ENCODE results near the gene MTMR3.

Gene MTMR3

GRCh38 chr22:30027169-30027568 lies 144.2 kb downstream of the MTMR3 start:
- no peak overlapping the region for H3K27ac ChIP-seq (ENCODE audit: low read depth, low read length)
- no CpG with 5 or more reads among the region's 4 CpGs for WGBS (ENCODE audit: extremely low coverage, insufficient coverage, low lambda C conversion rate)
- H3K36me3 ChIP-seq (ENCODE audit: control insufficient read depth, insufficient read depth, low read length) = peaks cover 8% of the 10 kb centered on the region
- no peak for DNase-seq
- no peak overlapping the region for H2BK15ac ChIP-seq (replicated peaks; ENCODE audit: low read depth)
- H4K8ac ChIP-seq (ENCODE audit: low read depth, low read length) = no peak overlapping the region
- H3K23ac ChIP-seq (ENCODE audit: low read length) = no peak overlapping the region
- H3K79me2 ChIP-seq (ENCODE audit: control insufficient read depth, insufficient read depth, low read length) = no peaks in the 10 kb centered on the region
- H3K18ac ChIP-seq (ENCODE audit: low read length) = no peak overlapping the region
- no peaks in the 10 kb centered on the region for H3K79me1 ChIP-seq (ENCODE audit: low read length)
- no peaks in the 10 kb centered on the region for H3K27me3 ChIP-seq (ENCODE audit: insufficient read depth, low read length, poor library complexity)
- H4K5ac ChIP-seq (ENCODE audit: low read length) = no peak overlapping the region
- no peak overlapping the region for H3K9ac ChIP-seq (ENCODE audit: low read length)
- H3K4me2 ChIP-seq (ENCODE audit: low read length) = no peak overlapping the region
- no peak overlapping the region for H2AK5ac ChIP-seq (ENCODE audit: low read length)
- H3K4me1 ChIP-seq (ENCODE audit: control insufficient read depth, low read depth, low read length) = no peaks in the 10 kb centered on the region
- no peak overlapping the region for H3K4me3 ChIP-seq (ENCODE audit: low read length)
- no peak overlapping the region for H2BK120ac ChIP-seq (ENCODE audit: low read depth, low read length)
- H3K56ac ChIP-seq (ENCODE audit: low read length) = no peak overlapping the region
- no peak overlapping the region for H2BK5ac ChIP-seq (ENCODE audit: low read length)
- no peak overlapping the region for H3K4ac ChIP-seq (ENCODE audit: low read depth, low read length)

- Histone ChIP-seq H3K27me3 (ENCODE audit: insufficient read depth, low read length, poor library complexity) (no peaks in the 10 kb centered on the region), H2BK120ac (ENCODE audit: low read depth, low read length) (no peak overlapping the region), H3K27ac (ENCODE audit: low read depth, low read length) (no peak overlapping the region), H2BK15ac (replicated peaks; ENCODE audit: low read depth) (no peak overlapping the region), H3K9ac (ENCODE audit: low read length) (no peak overlapping the region), H3K79me1 (ENCODE audit: low read length) (no peaks in the 10 kb centered on the region), H3K4me1 (ENCODE audit: control insufficient read depth, low read depth, low read length) (no peaks in the 10 kb centered on the region), H3K23ac (ENCODE audit: low read length) (no peak overlapping the region), H4K5ac (ENCODE audit: low read length) (no peak overlapping the region), H3K4ac (ENCODE audit: low read depth, low read length) (no peak overlapping the region), H3K18ac (ENCODE audit: low read length) (no peak overlapping the region), H4K8ac (ENCODE audit: low read depth, low read length) (no peak overlapping the region), H3K4me2 (ENCODE audit: low read length) (no peak overlapping the region), H2AK5ac (ENCODE audit: low read length) (no peak overlapping the region), H3K79me2 (ENCODE audit: control insufficient read depth, insufficient read depth, low read length) (no peaks in the 10 kb centered on the region), H3K36me3 (ENCODE audit: control insufficient read depth, insufficient read depth, low read length) (peaks cover 6% of the 10 kb centered on the region), H3K56ac (ENCODE audit: low read length) (no peak overlapping the region), H2BK5ac (ENCODE audit: low read length) (no peak overlapping the region), H3K4me3 (ENCODE audit: low read length) (no peak overlapping the region)
- DNase-seq = no peak
- no CpG with 5 or more reads among the region's 4 CpGs for WGBS (ENCODE audit: extremely low coverage, insufficient coverage, low lambda C conversion rate)
Observed at GRCh38 chr22:30027791-30028190, 144.8 kb downstream of the MTMR3 start.

- H2BK120ac ChIP-seq (ENCODE audit: low read depth, low read length) = no peak overlapping the region
- no peak overlapping the region for H3K4ac ChIP-seq (ENCODE audit: low read depth, low read length)
- no peak overlapping the region for H2BK5ac ChIP-seq (ENCODE audit: low read length)
- H3K23ac ChIP-seq (ENCODE audit: low read length) = no peak overlapping the region
- H3K79me1 ChIP-seq (ENCODE audit: low read length) = no peaks in the 10 kb centered on the region
- peaks cover 5% of the 10 kb centered on the region for H3K36me3 ChIP-seq (ENCODE audit: control insufficient read depth, insufficient read depth, low read length)
- no peak overlapping the region for H3K4me2 ChIP-seq (ENCODE audit: low read length)
- H3K18ac ChIP-seq (ENCODE audit: low read length) = no peak overlapping the region
- no CpG with 5 or more reads among the region's 6 CpGs for WGBS (ENCODE audit: extremely low coverage, insufficient coverage, low lambda C conversion rate)
- H4K5ac ChIP-seq (ENCODE audit: low read length) = no peak overlapping the region
- no peak for DNase-seq
- H2BK15ac ChIP-seq (replicated peaks; ENCODE audit: low read depth) = no peak overlapping the region
- H3K4me1 ChIP-seq (ENCODE audit: control insufficient read depth, low read depth, low read length) = no peaks in the 10 kb centered on the region
- no peak overlapping the region for H4K8ac ChIP-seq (ENCODE audit: low read depth, low read length)
- no peak overlapping the region for H2AK5ac ChIP-seq (ENCODE audit: low read length)
- H3K4me3 ChIP-seq (ENCODE audit: low read length) = no peak overlapping the region
- H3K27me3 ChIP-seq (ENCODE audit: insufficient read depth, low read length, poor library complexity) = no peaks in the 10 kb centered on the region
- H3K56ac ChIP-seq (ENCODE audit: low read length) = no peak overlapping the region
- no peak overlapping the region for H3K27ac ChIP-seq (ENCODE audit: low read depth, low read length)
- no peaks in the 10 kb centered on the region for H3K79me2 ChIP-seq (ENCODE audit: control insufficient read depth, insufficient read depth, low read length)
- H3K9ac ChIP-seq (ENCODE audit: low read length) = no peak overlapping the region
Observed at GRCh38 chr22:30028731-30029130, 145.8 kb downstream of the MTMR3 start.

GRCh38 chr22:30029512-30029911 lies 146.5 kb downstream of the MTMR3 start:
- Histone ChIP-seq H3K79me1 (ENCODE audit: low read length) (no peaks in the 10 kb centered on the region), H3K4me3 (ENCODE audit: low read length) (no peak overlapping the region), H3K9ac (ENCODE audit: low read length) (no peak overlapping the region), H3K4me1 (ENCODE audit: control insufficient read depth, low read depth, low read length) (no peaks in the 10 kb centered on the region), H3K27ac (ENCODE audit: low read depth, low read length) (no peak overlapping the region), H3K36me3 (ENCODE audit: control insufficient read depth, insufficient read depth, low read length) (peaks cover 5% of the 10 kb centered on the region), H3K4me2 (ENCODE audit: low read length) (no peak overlapping the region), H3K23ac (ENCODE audit: low read length) (no peak overlapping the region), H3K4ac (ENCODE audit: low read depth, low read length) (no peak overlapping the region), H3K56ac (ENCODE audit: low read length) (no peak overlapping the region), H3K79me2 (ENCODE audit: control insufficient read depth, insufficient read depth, low read length) (no peaks in the 10 kb centered on the region), H2BK120ac (ENCODE audit: low read depth, low read length) (no peak overlapping the region), H2AK5ac (ENCODE audit: low read length) (no peak overlapping the region), H3K27me3 (ENCODE audit: insufficient read depth, low read length, poor library complexity) (no peaks in the 10 kb centered on the region), H2BK15ac (replicated peaks; ENCODE audit: low read depth) (no peak overlapping the region), H3K18ac (ENCODE audit: low read length) (no peak overlapping the region), H4K8ac (ENCODE audit: low read depth, low read length) (no peak overlapping the region), H4K5ac (ENCODE audit: low read length) (no peak overlapping the region), H2BK5ac (ENCODE audit: low read length) (no peak overlapping the region)
- no peak for DNase-seq

GRCh38 chr22:30030329-30030728 lies 147.4 kb downstream of the MTMR3 start:
- H3K9ac ChIP-seq (ENCODE audit: low read length) = no peak overlapping the region
- no peak overlapping the region for H3K18ac ChIP-seq (ENCODE audit: low read length)
- no peaks in the 10 kb centered on the region for H3K4me1 ChIP-seq (ENCODE audit: control insufficient read depth, low read depth, low read length)
- no peak overlapping the region for H3K56ac ChIP-seq (ENCODE audit: low read length)
- no peak overlapping the region for H4K8ac ChIP-seq (ENCODE audit: low read depth, low read length)
- no peak overlapping the region for H3K4me2 ChIP-seq (ENCODE audit: low read length)
- no peak overlapping the region for H2BK120ac ChIP-seq (ENCODE audit: low read depth, low read length)
- no peaks in the 10 kb centered on the region for H3K27me3 ChIP-seq (ENCODE audit: insufficient read depth, low read length, poor library complexity)
- peaks cover 5% of the 10 kb centered on the region for H3K36me3 ChIP-seq (ENCODE audit: control insufficient read depth, insufficient read depth, low read length)
- no peak overlapping the region for H4K5ac ChIP-seq (ENCODE audit: low read length)
- H2AK5ac ChIP-seq (ENCODE audit: low read length) = no peak overlapping the region
- no peak overlapping the region for H3K4ac ChIP-seq (ENCODE audit: low read depth, low read length)
- H3K79me1 ChIP-seq (ENCODE audit: low read length) = no peaks in the 10 kb centered on the region
- no peak overlapping the region for H3K27ac ChIP-seq (ENCODE audit: low read depth, low read length)
- no peak overlapping the region for H3K23ac ChIP-seq (ENCODE audit: low read length)
- H3K79me2 ChIP-seq (ENCODE audit: control insufficient read depth, insufficient read depth, low read length) = no peaks in the 10 kb centered on the region
- no CpG with 5 or more reads among the region's 5 CpGs for WGBS (ENCODE audit: extremely low coverage, insufficient coverage, low lambda C conversion rate)
- DNase-seq = no peak
- H3K4me3 ChIP-seq (ENCODE audit: low read length) = no peak overlapping the region
- no peak overlapping the region for H2BK15ac ChIP-seq (replicated peaks; ENCODE audit: low read depth)
- no peak overlapping the region for H2BK5ac ChIP-seq (ENCODE audit: low read length)

GRCh38 chr22:30031328-30031727 lies 148.4 kb downstream of the MTMR3 start:
- no peak overlapping the region for H2AK5ac ChIP-seq (ENCODE audit: low read length)
- no peak overlapping the region for H2BK5ac ChIP-seq (ENCODE audit: low read length)
- H3K4ac ChIP-seq (ENCODE audit: low read depth, low read length) = no peak overlapping the region
- H2BK15ac ChIP-seq (replicated peaks; ENCODE audit: low read depth) = no peak overlapping the region
- no peak for DNase-seq
- no peak overlapping the region for H3K27ac ChIP-seq (ENCODE audit: low read depth, low read length)
- no peak overlapping the region for H3K56ac ChIP-seq (ENCODE audit: low read length)
- H3K36me3 ChIP-seq (ENCODE audit: control insufficient read depth, insufficient read depth, low read length) = peaks cover 3% of the 10 kb centered on the region
- H3K79me2 ChIP-seq (ENCODE audit: control insufficient read depth, insufficient read depth, low read length) = no peaks in the 10 kb centered on the region
- 100% methylated on average over 1 of the region's 3 CpGs for WGBS (ENCODE audit: extremely low coverage, insufficient coverage, low lambda C conversion rate)
- H3K4me3 ChIP-seq (ENCODE audit: low read length) = no peak overlapping the region
- no peak overlapping the region for H4K8ac ChIP-seq (ENCODE audit: low read depth, low read length)
- no peaks in the 10 kb centered on the region for H3K27me3 ChIP-seq (ENCODE audit: insufficient read depth, low read length, poor library complexity)
- H4K5ac ChIP-seq (ENCODE audit: low read length) = no peak overlapping the region
- H3K4me1 ChIP-seq (ENCODE audit: control insufficient read depth, low read depth, low read length) = no peaks in the 10 kb centered on the region
- H3K18ac ChIP-seq (ENCODE audit: low read length) = no peak overlapping the region
- H3K4me2 ChIP-seq (ENCODE audit: low read length) = no peak overlapping the region
- H2BK120ac ChIP-seq (ENCODE audit: low read depth, low read length) = no peak overlapping the region
- H3K23ac ChIP-seq (ENCODE audit: low read length) = no peak overlapping the region
- H3K79me1 ChIP-seq (ENCODE audit: low read length) = no peaks in the 10 kb centered on the region
- no peak overlapping the region for H3K9ac ChIP-seq (ENCODE audit: low read length)
